T-helper 2 cell treated with Interferon-gamma antibody and Interleukin-4, amounts not matched to agents 5 μg/mL and 100 μg/mL, for 36 hours (primary cell): Measurements from ENCODE around the gene PLXNC1.
A peak's percentile ranks its signal among the peaks of the same experiment; 100 is the strongest.

Source experiments
- DNase-seq: peaks from one replicate; pipeline ENCODE4 v3.0.0; 2021; ENCODE audit warnings: low spot score
- H3K27ac Mint-ChIP-seq: one replicate; pipeline ENCODE4 v1.8.0; 2021; ENCODE audit warnings: mild to moderate bottlenecking, mixed read lengths
- H3K27me3 Mint-ChIP-seq: one replicate; pipeline ENCODE4 v1.8.0; 2021; ENCODE audit warnings: low read depth, mixed read lengths
- H3K36me3 Mint-ChIP-seq: one replicate; pipeline ENCODE4 v1.8.0; 2021; ENCODE audit warnings: low read depth, mixed read lengths
- H3K4me1 Mint-ChIP-seq: one replicate; pipeline ENCODE4 v1.8.0; 2021; ENCODE audit warnings: low read depth, mixed read lengths
- H3K4me3 Mint-ChIP-seq: one replicate; pipeline ENCODE4 v1.8.0; 2022; ENCODE audit warnings: mild to moderate bottlenecking, moderate library complexity, mixed read lengths
- H3K9me3 Mint-ChIP-seq: one replicate; pipeline ENCODE4 v1.8.0; 2021; ENCODE audit warnings: mixed read lengths

PLXNC1 gene

GRCh38 chr12:94121886-94122285 is 26.5 kb upstream of the PLXNC1 start:
- Mint-ChIP-seq H3K9me3 (no peaks in the 10 kb centered on the region), H3K36me3 (peaks cover 3% of the 10 kb centered on the region), H3K27ac (no peak overlapping the region), H3K4me3 (no peak overlapping the region), H3K27me3 (no peaks in the 10 kb centered on the region), H3K4me1 (peaks cover 46% of the 10 kb centered on the region)
- DNase-seq, result no peak

GRCh38 chr12:94122591-94122990 is 25.8 kb upstream of the PLXNC1 start:
- H3K36me3 Mint-ChIP-seq, result peaks cover 3% of the 10 kb centered on the region
- DNase-seq, result no peak
- no peaks in the 10 kb centered on the region for H3K9me3 Mint-ChIP-seq
- H3K27ac Mint-ChIP-seq, result no peak overlapping the region
- no peak overlapping the region for H3K4me3 Mint-ChIP-seq
- peaks cover 52% of the 10 kb centered on the region for H3K4me1 Mint-ChIP-seq
- peaks cover under 1% of the 10 kb centered on the region for H3K27me3 Mint-ChIP-seq

GRCh38 chr12:94123127-94123526 is 25.2 kb upstream of the PLXNC1 start:
- Mint-ChIP-seq H3K4me3 (peak overlapping the region; percentile 85), H3K4me1 (peaks cover 57% of the 10 kb centered on the region), H3K9me3 (no peaks in the 10 kb centered on the region), H3K27me3 (peaks cover 5% of the 10 kb centered on the region), H3K27ac (peak overlapping the region; percentile 50), H3K36me3 (peaks cover 3% of the 10 kb centered on the region)
- DNase-seq, result no peak

- no peak for DNase-seq
- Mint-ChIP-seq H3K27me3 (peaks cover 16% of the 10 kb centered on the region), H3K27ac (peak overlapping the region; percentile 5), H3K36me3 (peaks cover 3% of the 10 kb centered on the region), H3K4me1 (peaks cover 58% of the 10 kb centered on the region), H3K9me3 (peaks cover 4% of the 10 kb centered on the region), H3K4me3 (peak overlapping the region; percentile 49)
These were observed 22.3 kb upstream of the PLXNC1 start for GRCh38 chr12:94126067-94126466.

GRCh38 chr12:94127239-94128131 is 20.9 kb upstream of the PLXNC1 start:
- Mint-ChIP-seq H3K4me1 (peaks cover 52% of the 10 kb centered on the region), H3K4me3 (no peak overlapping the region), H3K27me3 (peaks cover 16% of the 10 kb centered on the region), H3K9me3 (peaks cover 4% of the 10 kb centered on the region), H3K36me3 (peaks cover 3% of the 10 kb centered on the region), H3K27ac (no peak overlapping the region)
- no peak for DNase-seq

GRCh38 chr12:94128280-94128679 is 20.1 kb upstream of the PLXNC1 start:
- H3K4me1 Mint-ChIP-seq, result peaks cover 44% of the 10 kb centered on the region
- DNase-seq, result no peak
- H3K27ac Mint-ChIP-seq, result no peak overlapping the region
- H3K9me3 Mint-ChIP-seq, result peaks cover 4% of the 10 kb centered on the region
- peaks cover 16% of the 10 kb centered on the region for H3K27me3 Mint-ChIP-seq
- H3K4me3 Mint-ChIP-seq, result no peak overlapping the region
- H3K36me3 Mint-ChIP-seq, result peaks cover 3% of the 10 kb centered on the region

- Mint-ChIP-seq H3K4me1 (peaks cover 11% of the 10 kb centered on the region), H3K4me3 (no peak overlapping the region), H3K36me3 (no peaks in the 10 kb centered on the region), H3K9me3 (peaks cover 4% of the 10 kb centered on the region), H3K27ac (no peak overlapping the region), H3K27me3 (peaks cover 8% of the 10 kb centered on the region)
- DNase-seq, result no peak
These were observed 14.2 kb upstream of the PLXNC1 start for GRCh38 chr12:94133964-94134795.

GRCh38 chr12:94135896-94136295 is 12.5 kb upstream of the PLXNC1 start:
- H3K36me3 Mint-ChIP-seq, result no peaks in the 10 kb centered on the region
- H3K4me1 Mint-ChIP-seq, result peaks cover 7% of the 10 kb centered on the region
- DNase-seq, result no peak
- no peak overlapping the region for H3K4me3 Mint-ChIP-seq
- H3K27ac Mint-ChIP-seq, result no peak overlapping the region
- H3K27me3 Mint-ChIP-seq, result peaks cover 3% of the 10 kb centered on the region
- no peaks in the 10 kb centered on the region for H3K9me3 Mint-ChIP-seq

- peaks cover 13% of the 10 kb centered on the region for H3K27me3 Mint-ChIP-seq
These were observed 8.6 kb upstream of the PLXNC1 start for GRCh38 chr12:94139816-94140215.

GRCh38 chr12:94140556-94140955 is 7.8 kb upstream of the PLXNC1 start:
- H3K27me3 Mint-ChIP-seq, result peaks cover 16% of the 10 kb centered on the region
- H3K27ac Mint-ChIP-seq, result no peak overlapping the region

More at GRCh38 chr12:94139816-94140215, 8.6 kb upstream of the PLXNC1 start:
- DNase-seq, result no peak
- Mint-ChIP-seq H3K4me1 (peaks cover 4% of the 10 kb centered on the region), H3K36me3 (no peaks in the 10 kb centered on the region), H3K9me3 (no peaks in the 10 kb centered on the region), H3K27ac (no peak overlapping the region), H3K4me3 (no peak overlapping the region)

GRCh38 chr12:94141004-94141764 is 7.2 kb upstream of the PLXNC1 start:
- H3K27ac Mint-ChIP-seq, result no peak overlapping the region
- H3K27me3 Mint-ChIP-seq, result peaks cover 20% of the 10 kb centered on the region
- DNase-seq, result no peak
- no peak overlapping the region for H3K4me3 Mint-ChIP-seq
- no peaks in the 10 kb centered on the region for H3K36me3 Mint-ChIP-seq
- H3K9me3 Mint-ChIP-seq, result no peaks in the 10 kb centered on the region
- H3K4me1 Mint-ChIP-seq, result peaks cover 8% of the 10 kb centered on the region

More at GRCh38 chr12:94140556-94140955, 7.8 kb upstream of the PLXNC1 start:
- Mint-ChIP-seq H3K4me3 (no peak overlapping the region), H3K9me3 (no peaks in the 10 kb centered on the region), H3K4me1 (peaks cover 7% of the 10 kb centered on the region), H3K36me3 (no peaks in the 10 kb centered on the region)
- DNase-seq, result peak; percentile 41

- no peaks in the 10 kb centered on the region for H3K36me3 Mint-ChIP-seq
- no peak overlapping the region for H3K4me3 Mint-ChIP-seq
- H3K4me1 Mint-ChIP-seq, result peaks cover 11% of the 10 kb centered on the region
- peaks cover 26% of the 10 kb centered on the region for H3K27me3 Mint-ChIP-seq
- H3K27ac Mint-ChIP-seq, result no peak overlapping the region
- no peak for DNase-seq
- no peaks in the 10 kb centered on the region for H3K9me3 Mint-ChIP-seq
These were observed 6.5 kb upstream of the PLXNC1 start for GRCh38 chr12:94141892-94142291.

- Mint-ChIP-seq H3K27me3 (peaks cover 30% of the 10 kb centered on the region), H3K9me3 (no peaks in the 10 kb centered on the region), H3K36me3 (no peaks in the 10 kb centered on the region), H3K4me1 (peaks cover 15% of the 10 kb centered on the region), H3K4me3 (no peak overlapping the region), H3K27ac (no peak overlapping the region)
- DNase-seq, result no peak
These were observed 4.9 kb upstream of the PLXNC1 start for GRCh38 chr12:94143438-94143837.
